ENCODE measurements around the gene ISL2.

DNA sequence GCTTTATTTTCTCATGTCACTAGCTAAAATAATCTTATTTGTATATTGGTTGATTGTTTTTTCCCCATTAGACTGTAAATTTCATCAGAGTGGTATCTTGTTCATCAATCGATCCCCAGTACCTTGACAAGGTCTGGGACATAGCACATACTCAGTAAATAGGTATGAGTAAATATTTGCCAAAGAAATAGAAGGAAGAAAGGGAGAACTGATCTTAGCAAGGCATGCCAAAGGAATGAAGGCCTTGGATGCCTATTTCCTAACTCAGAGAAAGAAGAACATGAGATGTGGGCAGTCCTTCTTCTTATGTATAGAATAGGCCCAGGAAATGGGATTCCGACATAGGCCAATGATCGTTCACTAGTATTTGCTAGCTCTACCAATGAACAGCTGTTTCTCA, 54.7 kb downstream of the ISL2 start:
- TF ChIP-seq SUZ12 (IDR thresholded peaks at IDR 0.05; ENCODE audit: extremely low read depth, insufficient read depth, insufficient read length) (no peak), YY1 (IDR thresholded peaks at IDR 0.05; ENCODE audit: insufficient read depth, insufficient read length) (no peak), ZNF274 (IDR thresholded peaks at IDR 0.05; ENCODE audit: low read depth, low read length) (no peak)
